Loucy (cell line): ENCODE measurements around the gene BARX1.

Source experiments
- H2AFZ ChIP-seq: fragments of 200-600 bp; sonication (generic); 2 replicates; pipeline ENCODE4 v1.6.0; 2016; ENCODE audit warnings: antibody characterized with exemption, mild to moderate bottlenecking, low read length, moderate library complexity
- H3F3A ChIP-seq: fragments of 200-600 bp; 2 replicates; pipeline ENCODE4 v1.6.0; 2016; ENCODE audit warnings: antibody characterized with exemption, low read depth, mild to moderate bottlenecking
- H3K27me3 ChIP-seq: fragments of 200-600 bp; sonication (generic); 2 replicates; pipeline ENCODE4 v1.6.1; 2014; ENCODE audit warnings: low read length, mild to moderate bottlenecking; ENCODE audit not compliant: insufficient read depth, poor library complexity, severe bottlenecking
- H3K36me3 ChIP-seq: fragments of 200-600 bp; sonication (generic); 2 replicates; pipeline ENCODE4 v1.6.1; 2016; ENCODE audit warnings: low read length; ENCODE audit not compliant: insufficient read depth
- H3K4me1 ChIP-seq: fragments of 200-600 bp; sonication (generic); 2 replicates; pipeline ENCODE4 v1.5.1; 2014; ENCODE audit warnings: low read length, mild to moderate bottlenecking; ENCODE audit not compliant: insufficient read depth, poor library complexity, severe bottlenecking
- H3K4me2 ChIP-seq: fragments of 200-600 bp; sonication (generic); 2 replicates; pipeline ENCODE4 v1.6.0; 2014; ENCODE audit warnings: antibody characterized with exemption, low read length, low read depth, mild to moderate bottlenecking; ENCODE audit not compliant: poor library complexity, severe bottlenecking
- H3K4me3 ChIP-seq: fragments of 200-600 bp; sonication (generic); 2 replicates; pipeline ENCODE4 v1.5.1; 2014; ENCODE audit warnings: low read length, mild to moderate bottlenecking, mixed read lengths; ENCODE audit not compliant: poor library complexity, severe bottlenecking
- H3K79me2 ChIP-seq: fragments of 200-600 bp; sonication (generic); 2 replicates; pipeline ENCODE4 v1.6.1; 2014; ENCODE audit warnings: low read length; ENCODE audit not compliant: insufficient read depth
- H3K9ac ChIP-seq: fragments of 200-600 bp; sonication (generic); 2 replicates; pipeline ENCODE4 v1.6.0; 2014; ENCODE audit warnings: mild to moderate bottlenecking, low read depth, low read length, moderate library complexity; ENCODE audit not compliant: poor library complexity, severe bottlenecking
- H3K9me2 ChIP-seq: fragments of 200-600 bp; sonication (generic); replicated peaks from 2 replicates; pipeline ENCODE4 v1.6.1; 2016; ENCODE audit warnings: low read depth, low read length, mixed read lengths
- H3K9me3 ChIP-seq: fragments of 200-600 bp; sonication (generic); 2 replicates; pipeline ENCODE4 v1.6.1; 2014; ENCODE audit warnings: mild to moderate bottlenecking, antibody characterized with exemption, low read length, low read depth; ENCODE audit not compliant: insufficient read depth
- H4K20me1 ChIP-seq: fragments of 200-600 bp; sonication (generic); 2 replicates; pipeline ENCODE4 v1.6.0; 2014; ENCODE audit warnings: antibody characterized with exemption, low read length, mild to moderate bottlenecking; ENCODE audit not compliant: insufficient read depth, poor library complexity, severe bottlenecking
- EZH2phosphoT487 ChIP-seq: fragments of 200-600 bp; IDR thresholded peaks from 2 replicates; pipeline ENCODE4 v1.6.1; 2018; ENCODE audit warnings: antibody characterized with exemption, mild to moderate bottlenecking, moderate library complexity, borderline replicate concordance
- TF ChIP-seq, protein P1 (sequence below): fragments of 200-600 bp; sonication (generic); conservative IDR thresholded peaks from 2 replicates; pipeline ENCODE4 v1.5.1; 2014; ENCODE audit warnings: mild to moderate bottlenecking, antibody characterized with exemption, low read length

The BARX1 gene

DNA sequence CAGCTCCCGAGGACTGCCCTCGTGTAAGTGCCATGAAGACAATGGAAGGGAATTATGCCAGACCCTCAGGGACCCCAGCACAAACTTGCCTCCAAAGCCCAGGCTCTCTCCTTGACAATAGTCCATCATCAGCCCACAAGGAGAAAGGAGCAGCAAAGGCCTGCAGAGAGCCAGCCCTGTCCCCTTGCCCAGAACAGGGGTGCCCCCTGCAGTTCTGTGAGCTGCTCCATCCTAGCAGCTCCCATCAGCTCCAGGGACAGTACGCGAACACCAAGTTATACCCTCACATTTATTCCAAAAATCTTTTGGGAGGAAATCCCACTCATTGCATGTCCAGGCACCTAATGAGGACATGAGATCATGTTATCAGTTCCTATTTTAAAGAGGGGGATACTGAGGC, 11.1 kb downstream of the BARX1 start:
- Histone ChIP-seq H3K9me2 (no peaks in the 10 kb centered on the region), H3K79me2 (no peaks in the 10 kb centered on the region), H2AFZ (no peak overlapping the region), H3K9me3 (no peaks in the 10 kb centered on the region; the same call in 1 of the 2 replicates), H3F3A (no peaks in the 10 kb centered on the region), H3K4me2 (no peak overlapping the region), H3K36me3 (no peaks in the 10 kb centered on the region), H4K20me1 (no peaks in the 10 kb centered on the region), H3K4me3 (no peak overlapping the region), H3K4me1 (no peaks in the 10 kb centered on the region), H3K9ac (no peak overlapping the region), H3K27me3 (no peaks in the 10 kb centered on the region)
- TF ChIP-seq, protein P1, sequence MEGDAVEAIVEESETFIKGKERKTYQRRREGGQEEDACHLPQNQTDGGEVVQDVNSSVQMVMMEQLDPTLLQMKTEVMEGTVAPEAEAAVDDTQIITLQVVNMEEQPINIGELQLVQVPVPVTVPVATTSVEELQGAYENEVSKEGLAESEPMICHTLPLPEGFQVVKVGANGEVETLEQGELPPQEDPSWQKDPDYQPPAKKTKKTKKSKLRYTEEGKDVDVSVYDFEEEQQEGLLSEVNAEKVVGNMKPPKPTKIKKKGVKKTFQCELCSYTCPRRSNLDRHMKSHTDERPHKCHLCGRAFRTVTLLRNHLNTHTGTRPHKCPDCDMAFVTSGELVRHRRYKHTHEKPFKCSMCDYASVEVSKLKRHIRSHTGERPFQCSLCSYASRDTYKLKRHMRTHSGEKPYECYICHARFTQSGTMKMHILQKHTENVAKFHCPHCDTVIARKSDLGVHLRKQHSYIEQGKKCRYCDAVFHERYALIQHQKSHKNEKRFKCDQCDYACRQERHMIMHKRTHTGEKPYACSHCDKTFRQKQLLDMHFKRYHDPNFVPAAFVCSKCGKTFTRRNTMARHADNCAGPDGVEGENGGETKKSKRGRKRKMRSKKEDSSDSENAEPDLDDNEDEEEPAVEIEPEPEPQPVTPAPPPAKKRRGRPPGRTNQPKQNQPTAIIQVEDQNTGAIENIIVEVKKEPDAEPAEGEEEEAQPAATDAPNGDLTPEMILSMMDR = no peak
- TF ChIP-seq EZH2phosphoT487 = no peak

DNA sequence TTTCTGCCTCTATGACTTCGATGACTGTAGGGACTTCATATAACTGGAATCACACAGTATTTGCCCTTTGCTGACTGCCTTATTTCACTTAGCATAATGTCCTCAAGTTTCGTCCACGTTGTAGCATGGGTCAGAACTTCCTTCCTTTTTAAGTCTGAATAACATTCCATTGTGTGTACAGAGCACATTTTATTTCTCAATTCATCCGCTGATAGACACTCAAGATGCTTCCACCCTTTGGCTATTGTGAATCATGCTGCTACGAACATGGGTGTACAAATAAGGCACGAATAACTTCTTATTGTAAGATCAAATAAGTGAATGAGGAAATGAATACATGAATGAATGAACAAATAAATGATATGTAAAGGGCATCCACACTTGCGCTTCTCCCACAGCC, 13.0 kb downstream of the BARX1 start:
- H3K9me2 ChIP-seq = no peaks in the 10 kb centered on the region
- H2AFZ ChIP-seq = no peak overlapping the region
- H3K4me1 ChIP-seq = no peaks in the 10 kb centered on the region
- H3K4me2 ChIP-seq = no peak overlapping the region
- H3F3A ChIP-seq = no peaks in the 10 kb centered on the region
- H3K79me2 ChIP-seq = no peaks in the 10 kb centered on the region
- H4K20me1 ChIP-seq = no peaks in the 10 kb centered on the region
- no peaks in the 10 kb centered on the region; the same call in 1 of the 2 replicates for H3K9me3 ChIP-seq
- H3K4me3 ChIP-seq = no peak overlapping the region
- no peak overlapping the region for H3K9ac ChIP-seq
- H3K36me3 ChIP-seq = no peaks in the 10 kb centered on the region
- TF ChIP-seq, protein P1 = no peak
- no peak for TF ChIP-seq EZH2phosphoT487
- H3K27me3 ChIP-seq = no peaks in the 10 kb centered on the region

DNA sequence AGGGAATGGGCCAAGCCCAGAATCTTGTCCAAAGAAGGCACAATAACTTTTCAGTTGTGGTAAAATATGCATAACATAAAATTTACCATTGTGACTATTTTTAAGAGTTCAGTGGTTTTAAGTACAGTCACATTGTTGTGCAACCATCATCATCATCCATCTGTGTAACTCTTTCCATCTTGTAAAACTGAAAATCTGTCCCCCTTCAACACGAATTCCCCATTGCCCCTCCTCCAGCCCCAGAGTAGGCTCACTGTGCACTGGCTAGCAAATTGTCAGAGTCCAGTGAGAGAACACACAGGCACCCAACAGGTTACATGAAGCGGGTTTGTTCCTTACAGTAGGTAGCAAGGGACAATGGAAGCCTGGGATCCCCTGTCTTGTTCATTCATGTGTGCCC, 13.7 kb downstream of the BARX1 start:
- no peaks in the 10 kb centered on the region for H3K9me2 ChIP-seq
- H4K20me1 ChIP-seq = no peaks in the 10 kb centered on the region

More for the DNA sequence above, 13.7 kb downstream of the BARX1 start:
- Histone ChIP-seq H3K4me3 (no peak overlapping the region), H3K4me1 (no peaks in the 10 kb centered on the region), H3F3A (no peaks in the 10 kb centered on the region), H3K36me3 (no peaks in the 10 kb centered on the region), H3K9ac (no peak overlapping the region), H3K27me3 (no peaks in the 10 kb centered on the region), H3K79me2 (no peaks in the 10 kb centered on the region), H2AFZ (no peak overlapping the region), H3K4me2 (no peak overlapping the region), H3K9me3 (no peaks in the 10 kb centered on the region; the same call in 1 of the 2 replicates)
- TF ChIP-seq, protein P1 = no peak
